Stimulated activated CD8-positive, alpha-beta memory T cell treated with anti-CD3 and anti-CD28 coated beads, Interleukin-4, amount 100 ng/mL, for 1 hour (primary cell): ENCODE data around the gene SRSF9.
"Not testable (repeated sequence)": the region's sequence is repeated elsewhere in the genome, so short reads cannot be mapped to it uniquely, and the experiment has no call there.

Experiments used
- DNase-seq, 2 donors: peaks; one replicate each; pipeline ENCODE4 v3.0.0-alpha.2; 2020; ENCODE audit warnings: low read depth in 2 of 2, low spot score in 1 of 2

Gene SRSF9

DNA sequence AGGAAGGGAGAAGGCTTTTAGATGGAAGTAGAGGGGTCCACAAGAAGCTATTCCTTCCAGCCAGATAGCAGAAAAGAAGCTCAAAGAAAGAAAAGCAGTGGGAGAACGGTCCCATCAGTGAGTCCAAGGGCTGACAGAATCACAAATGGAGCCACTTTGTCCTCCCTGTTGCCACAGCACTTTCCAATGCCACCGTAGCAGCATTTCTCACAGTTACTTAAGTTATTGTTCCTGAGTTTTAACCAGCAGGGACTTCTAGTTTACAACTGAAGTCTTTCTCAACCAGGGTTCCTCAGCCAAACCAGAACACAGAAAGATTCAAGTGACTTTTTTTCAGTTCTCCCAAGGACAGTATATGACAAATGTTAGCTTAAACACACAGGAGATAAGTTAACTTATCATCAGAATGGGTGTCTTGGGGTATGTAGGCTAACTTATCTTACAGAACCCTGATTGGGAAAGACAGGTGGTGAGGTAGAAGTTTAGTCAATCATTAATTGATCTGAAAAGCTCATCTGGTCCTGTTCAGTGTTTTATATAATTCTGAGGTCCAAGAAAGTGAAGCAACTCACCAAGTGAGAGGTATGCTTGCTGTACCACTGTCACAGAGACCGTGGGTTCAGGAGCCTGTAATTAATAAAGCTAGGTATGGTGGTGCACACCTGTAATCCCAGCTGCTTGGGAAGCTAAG is 16.3 kb downstream of the SRSF9 start:
- no peak for DNase-seq

DNA sequence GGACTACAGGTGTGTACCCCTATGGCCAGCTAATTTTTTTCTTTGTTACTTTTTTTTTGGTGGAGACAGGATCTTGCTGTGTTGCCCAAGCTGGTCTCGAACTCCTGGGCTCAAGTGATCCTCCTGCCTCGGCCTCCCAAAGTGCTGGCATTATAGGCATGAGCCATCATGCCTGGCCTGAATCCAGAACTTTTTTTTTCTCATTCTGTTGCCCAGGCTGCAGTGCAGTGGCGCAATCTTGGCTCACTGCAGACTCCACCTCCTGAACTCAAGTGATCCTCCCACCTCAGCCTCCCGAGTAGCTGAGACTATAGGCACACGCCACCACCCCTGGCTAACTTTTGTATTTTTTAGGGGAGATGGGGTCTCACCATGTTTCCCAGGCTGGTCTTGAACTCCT is 17.0 kb downstream of the SRSF9 start:
- DNase-seq: not testable (repeated sequence)

DNA sequence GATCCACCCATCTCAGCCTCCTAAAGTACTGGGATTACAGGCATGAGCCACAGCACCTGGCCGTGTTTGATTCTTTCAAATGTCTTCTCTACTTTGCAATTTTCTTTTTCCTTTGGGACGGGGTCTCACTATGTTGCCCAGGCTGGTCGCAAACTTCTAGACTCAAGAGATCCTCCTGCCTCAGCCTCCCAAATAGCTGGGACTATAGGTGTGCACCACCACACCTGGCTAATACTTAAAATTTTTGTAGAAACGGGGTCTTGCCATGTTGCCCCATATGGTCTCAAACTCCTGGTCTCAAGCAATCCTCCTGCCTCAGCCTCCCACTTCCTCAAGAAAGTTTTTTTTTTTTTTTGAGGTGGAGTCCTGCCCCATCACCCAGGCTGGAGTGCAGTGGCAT is 21.6 kb downstream of the SRSF9 start:
- DNase-seq: no peak

DNA sequence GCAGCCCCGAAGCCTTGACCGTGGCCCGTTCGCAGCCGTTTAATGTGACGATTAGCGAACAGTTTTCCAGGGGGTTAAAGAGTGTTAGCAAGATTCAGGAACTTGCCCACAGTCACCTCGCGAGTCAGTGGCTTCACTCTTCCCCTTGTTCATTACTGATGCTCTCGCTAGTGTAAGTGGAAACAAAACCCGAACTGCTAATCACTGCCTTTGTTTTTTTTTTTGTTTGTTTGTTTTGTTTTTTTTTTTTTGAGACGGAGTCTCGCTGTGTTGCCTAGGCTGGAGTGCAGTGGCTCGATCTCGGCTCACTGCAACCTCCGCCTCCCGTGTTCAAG is 22.7 kb downstream of the SRSF9 start:
- not testable (repeated sequence) for DNase-seq

DNA sequence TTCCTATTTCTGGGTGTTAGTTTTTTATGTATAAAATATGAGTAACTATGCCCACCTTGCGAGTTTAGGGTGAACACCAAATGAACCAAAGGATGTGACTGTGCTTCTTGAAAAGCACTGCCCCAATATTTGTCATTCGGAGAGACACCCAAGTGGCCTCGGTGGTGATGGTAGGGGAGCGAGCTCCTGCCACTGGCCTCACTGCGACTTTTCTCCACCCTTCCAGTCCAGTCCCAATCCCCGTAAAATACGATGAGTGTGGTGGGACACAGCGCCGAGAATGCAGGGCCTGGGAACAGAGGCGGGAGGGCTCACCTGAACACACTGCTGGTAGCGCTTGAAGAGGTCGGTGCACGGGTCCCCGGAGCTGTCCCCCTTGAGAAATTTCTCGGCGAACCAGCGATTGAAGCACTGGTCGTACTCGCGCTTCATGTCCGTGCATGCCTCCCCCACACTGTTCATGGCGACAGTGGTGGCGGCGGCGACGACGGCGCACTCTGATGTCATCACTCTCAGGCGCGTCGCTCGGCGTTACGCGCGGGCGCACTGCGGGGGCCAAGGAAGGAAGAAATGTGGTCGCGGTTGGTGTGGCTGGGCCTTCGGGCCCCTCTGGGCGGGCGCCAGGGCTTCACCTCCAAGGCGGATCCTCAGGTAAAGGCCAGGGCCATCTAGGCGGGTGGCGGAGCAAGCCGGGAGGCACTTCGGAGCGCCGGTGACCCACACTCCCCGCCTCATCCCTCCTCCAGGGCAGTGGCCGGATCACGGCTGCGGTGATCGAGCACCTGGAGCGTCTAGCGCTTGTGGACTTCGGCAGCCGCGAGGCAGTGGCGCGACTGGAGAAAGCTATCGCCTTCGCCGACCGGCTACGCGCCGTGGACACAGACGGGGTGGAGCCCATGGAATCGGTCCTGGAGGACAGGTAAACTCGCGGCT is 23.4 kb downstream of the SRSF9 start, which contains the start of the genes GATC and TRIAP1:
Gene GATC (plus strand): TSS at position 534 of the 933 bp plus-strand sequence. CDS start 37 bp downstream, at position 571.
Gene TRIAP1 (minus strand): TSS at position 474 of the 933 bp plus-strand sequence. CDS start 12 bp downstream, at position 462.
- DNase-seq: peak; percentile 65 to 73

DNA sequence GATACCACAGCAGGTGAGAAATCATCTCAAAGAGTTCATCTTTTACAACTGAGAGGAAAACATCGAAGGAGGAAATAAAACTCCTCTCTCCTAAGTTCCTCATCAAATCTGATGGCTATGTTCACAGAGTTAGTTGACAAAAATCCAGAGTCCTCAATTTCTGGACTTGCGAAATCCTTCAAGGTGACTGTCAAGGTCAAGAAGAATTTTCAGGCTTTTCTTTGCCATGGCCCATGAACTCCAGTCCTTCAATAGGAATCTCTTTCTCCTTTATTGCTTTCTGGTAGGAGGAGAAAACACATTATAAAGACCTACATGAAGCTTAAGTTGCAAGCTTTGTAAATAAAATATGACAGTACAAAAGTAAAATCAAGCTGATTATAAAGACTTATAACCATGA is 24.9 kb downstream of the SRSF9 start:
- no peak for DNase-seq

DNA sequence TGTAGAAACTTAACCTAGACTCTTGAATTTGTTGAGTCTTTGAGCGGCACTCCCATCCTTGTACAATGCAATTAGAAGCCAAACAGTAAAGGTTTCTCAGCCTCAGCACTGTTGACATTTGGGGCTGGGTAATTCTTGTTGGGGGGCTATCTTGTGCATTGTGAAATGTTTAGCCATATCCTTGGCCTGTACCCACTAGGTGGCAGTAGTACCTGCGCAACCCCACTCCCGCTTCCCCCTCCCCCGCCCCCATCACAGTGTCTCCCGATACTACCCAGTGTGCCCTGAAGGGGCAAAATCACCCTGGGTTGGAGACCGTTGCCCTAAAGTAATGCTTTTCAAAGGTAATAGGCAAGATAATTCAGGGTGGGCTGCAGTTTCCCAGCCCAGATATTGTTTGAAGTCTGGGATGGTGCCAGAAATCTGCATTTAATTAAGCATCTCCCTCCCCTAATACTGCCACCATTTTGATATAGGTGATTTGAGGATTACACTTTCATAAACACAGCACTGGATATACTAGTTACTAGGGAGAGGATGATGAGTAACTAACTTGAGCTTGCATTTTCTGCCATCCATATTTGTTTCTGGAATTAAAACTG is 29.8 kb downstream of the SRSF9 start:
- peak; percentile 31 to 49 for DNase-seq

DNA sequence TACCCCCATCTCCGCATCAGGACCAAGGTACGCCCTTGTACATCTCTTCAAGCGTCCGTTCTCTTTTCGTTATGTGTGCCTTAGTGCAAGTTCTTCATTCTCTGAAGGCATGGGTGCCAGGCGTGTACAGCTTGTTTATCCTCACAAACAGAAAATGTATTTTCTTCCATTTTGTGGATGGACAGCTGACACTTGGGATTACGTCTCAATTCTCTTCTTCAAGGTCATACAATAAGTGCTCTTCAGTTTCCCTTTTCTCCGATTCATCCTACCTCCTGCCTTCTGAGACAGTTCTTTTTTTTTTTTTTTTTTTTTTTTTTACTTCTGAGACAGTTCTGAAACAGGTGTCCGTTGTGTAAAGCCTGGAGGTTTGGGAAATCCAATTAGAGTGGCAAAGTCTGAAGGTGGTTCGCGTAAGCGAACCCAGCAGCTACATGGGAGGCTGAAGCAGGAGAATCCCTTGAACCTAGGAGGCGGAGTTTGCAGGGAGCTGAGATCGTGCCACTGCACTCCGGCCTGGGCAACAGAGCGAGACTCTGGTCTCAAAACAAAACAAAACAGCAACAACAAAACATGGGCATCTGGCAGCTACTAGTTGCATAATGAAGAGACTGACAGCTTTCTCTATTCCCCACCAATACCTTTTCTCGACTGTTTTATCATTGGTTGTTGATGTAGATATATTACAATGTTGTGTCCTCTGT is 30.9 kb downstream of the SRSF9 start:
- DNase-seq: no peak

DNA sequence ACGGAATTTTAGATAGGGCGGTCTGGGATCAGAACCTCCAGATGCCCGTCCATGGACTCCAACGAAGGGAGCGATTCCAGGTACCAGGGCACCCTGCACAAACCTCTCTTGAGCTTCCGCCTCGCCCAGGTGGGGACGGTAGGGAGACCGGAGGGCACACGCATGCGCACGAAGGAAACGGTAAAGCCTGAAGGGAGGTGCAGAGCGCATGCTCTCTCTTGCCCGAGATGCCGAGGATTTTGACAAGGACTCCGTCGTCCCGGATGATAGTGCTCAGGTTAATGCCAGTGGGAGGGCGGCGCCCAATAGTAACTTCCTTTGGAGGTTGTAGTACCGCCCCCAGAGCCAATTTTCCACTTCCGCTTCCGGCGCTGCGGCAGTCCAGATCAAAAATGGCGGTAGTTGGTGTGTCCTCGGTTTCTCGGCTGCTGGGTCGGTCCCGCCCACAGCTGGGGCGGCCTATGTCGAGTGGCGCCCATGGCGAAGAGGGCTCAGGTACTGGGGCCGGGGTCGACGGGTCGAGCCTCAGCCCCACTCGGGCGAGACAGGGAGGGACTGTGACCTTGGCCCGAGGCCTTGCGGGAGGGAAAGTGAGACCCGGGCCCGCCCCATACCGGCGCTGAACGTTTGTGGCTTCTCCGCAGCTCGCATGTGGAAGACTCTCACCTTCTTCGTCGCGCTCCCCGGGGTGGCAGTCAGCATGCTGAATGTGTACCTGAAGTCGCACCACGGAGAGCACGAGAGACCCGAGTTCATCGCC is 31.6 kb downstream of the SRSF9 start, which contains the start of gene COX6A1:
Gene COX6A1 (plus strand): TSS at position 379 of the 760 bp plus-strand sequence. CDS start 14 bp downstream, at position 393.
- DNase-seq: peak; percentile 90 to 94

DNA sequence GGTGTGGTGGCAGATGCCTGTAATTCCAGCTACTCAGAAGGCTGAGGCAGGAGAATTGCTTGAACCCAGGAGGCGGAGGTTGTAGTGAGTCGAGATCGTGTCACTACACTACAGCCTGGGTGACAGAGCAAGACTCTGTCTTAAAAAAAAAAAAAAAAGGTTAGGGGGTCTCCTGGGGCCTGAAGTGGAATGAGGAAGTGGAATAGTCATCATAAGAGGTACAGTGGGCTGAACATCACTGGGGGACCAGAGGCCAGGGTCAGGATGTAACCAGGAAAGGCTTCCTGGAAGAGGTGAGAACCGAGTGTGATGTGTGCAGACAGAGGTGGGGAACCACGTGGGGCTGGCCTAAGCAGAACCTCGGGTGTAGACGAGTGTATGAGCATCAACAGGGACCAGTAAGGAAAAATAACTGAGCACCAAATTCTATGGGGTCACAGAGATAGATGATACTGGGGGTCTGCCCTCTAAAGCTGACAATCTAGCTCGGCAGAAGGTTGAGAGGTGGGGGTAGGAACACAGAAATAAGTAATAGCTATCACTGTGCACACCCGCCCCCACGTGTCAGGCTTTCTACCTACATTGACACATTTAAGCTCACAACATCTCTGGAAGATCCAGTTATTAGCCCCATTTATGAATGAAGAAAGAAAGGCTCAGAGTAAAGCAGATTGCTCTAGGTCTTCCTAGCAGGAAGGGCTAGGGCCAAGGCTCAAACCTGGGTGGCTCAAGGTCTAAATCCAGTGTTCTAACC is 36.6 kb downstream of the SRSF9 start:
- DNase-seq: no peak

DNA sequence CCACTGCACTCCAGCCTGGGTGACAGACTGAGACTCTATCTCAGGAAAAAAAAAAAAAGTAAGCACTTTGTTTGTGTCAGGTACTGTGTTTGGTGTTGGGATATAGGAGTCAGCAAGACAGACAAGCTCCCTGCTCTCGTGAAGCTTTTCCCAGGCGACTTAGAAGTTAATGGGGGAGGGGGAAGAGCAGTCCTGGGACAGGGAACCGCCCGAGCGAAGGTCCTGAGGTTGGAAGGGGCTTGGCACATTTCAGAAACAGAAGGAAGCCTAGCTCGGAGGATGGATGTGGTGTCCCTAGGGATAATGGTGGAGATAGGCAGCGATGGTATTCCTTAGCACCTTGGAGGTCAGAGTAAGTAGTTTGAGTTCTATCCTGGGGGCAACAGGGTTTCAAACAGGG is 40.2 kb downstream of the SRSF9 start:
- DNase-seq: no peak

DNA sequence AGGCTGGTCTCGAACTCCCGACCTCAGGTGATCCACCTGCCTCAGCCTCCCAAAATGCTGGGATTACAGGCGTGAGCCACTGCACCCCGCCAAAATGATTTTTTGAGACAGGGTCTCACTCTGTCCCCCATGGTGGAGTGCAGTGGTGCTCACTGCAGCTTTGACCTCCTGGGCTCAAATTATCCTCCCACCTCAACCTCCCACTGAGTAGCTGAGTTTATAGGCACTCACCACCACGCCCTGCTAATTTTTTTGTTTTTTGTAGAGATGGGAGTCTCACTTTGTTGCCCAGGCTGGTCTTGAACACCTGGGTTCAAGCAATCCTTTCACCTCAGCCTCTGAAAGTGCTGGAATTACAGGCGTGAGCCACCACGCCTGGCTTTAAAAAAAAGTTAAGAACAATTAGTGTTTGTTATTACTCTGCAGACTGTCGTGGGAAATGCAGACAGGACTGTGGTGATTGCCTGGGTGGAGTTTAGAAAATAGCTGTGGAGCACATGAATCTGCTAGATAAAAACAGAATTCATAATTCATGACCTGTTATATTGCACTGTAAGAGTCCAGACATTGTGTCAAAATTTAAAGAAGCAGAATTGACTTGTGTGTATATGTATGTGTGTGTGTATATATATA is 40.8 kb downstream of the SRSF9 start:
- DNase-seq: no peak

DNA sequence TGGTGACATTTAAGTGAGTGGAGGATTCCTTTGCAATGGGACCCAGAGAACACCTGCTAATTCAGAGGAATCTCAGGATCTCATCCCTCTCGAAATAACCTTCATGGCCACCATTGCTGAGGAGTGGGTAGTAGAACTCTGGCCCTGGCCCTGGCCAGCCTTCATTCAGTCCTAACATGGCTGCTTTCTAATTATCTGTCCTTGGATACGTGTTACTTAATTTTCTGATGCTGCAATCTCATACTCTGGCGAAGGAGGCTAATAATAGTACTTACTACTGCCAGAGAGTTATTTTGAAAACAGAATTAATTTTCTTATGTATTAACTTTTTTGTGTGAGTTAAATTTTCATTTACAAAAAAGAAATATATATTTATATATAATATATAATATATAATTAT is 43.8 kb downstream of the SRSF9 start:
- DNase-seq: no peak

DNA sequence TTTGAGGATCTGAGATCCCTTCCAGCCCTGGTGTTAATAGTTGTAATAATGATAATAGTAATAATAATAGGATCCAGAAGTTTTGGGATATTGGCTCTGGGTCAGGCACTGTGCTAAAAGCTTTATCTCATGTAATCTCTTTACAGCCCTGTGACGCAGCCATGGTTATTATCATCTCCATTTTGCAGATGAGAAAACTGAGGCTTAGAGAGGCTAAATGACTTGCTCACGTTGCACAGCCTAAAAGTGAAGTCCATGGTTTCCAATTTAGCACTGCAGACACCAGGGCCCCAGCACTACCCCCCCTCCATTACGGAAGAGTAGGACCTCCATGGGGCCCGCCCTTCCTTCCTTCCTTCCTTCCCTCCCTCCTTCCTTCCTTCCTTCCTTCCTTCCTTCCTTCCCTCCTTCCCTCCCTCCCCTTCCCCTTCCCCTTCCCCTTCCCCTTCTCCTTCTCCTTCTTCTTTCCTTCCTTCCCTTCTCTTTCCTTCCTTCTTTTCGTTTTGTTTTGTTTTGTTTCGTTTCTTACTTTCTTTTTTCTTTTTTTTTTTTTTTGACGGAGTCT is 46.6 kb downstream of the SRSF9 start:
- no peak for DNase-seq

DNA sequence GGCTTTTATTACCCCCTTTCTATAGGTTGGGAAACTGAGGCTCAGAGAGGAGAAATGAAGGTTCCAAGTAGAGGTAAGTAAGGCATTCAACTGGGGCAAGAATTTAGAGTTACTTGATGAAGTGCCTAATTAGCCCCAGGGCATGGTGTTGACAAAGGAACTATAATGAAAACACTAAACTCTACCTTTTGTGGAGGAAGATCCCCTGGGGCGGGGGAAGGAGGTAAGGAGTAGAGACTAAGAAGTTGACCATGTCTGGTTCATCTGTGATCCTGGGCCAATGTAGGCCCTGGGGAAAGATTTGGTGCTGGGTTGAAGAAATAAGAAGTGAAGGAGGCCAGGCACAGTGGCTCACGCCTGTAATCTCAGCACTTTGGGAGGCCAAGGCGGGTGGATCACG is 47.8 kb downstream of the SRSF9 start:
- DNase-seq: no peak

DNA sequence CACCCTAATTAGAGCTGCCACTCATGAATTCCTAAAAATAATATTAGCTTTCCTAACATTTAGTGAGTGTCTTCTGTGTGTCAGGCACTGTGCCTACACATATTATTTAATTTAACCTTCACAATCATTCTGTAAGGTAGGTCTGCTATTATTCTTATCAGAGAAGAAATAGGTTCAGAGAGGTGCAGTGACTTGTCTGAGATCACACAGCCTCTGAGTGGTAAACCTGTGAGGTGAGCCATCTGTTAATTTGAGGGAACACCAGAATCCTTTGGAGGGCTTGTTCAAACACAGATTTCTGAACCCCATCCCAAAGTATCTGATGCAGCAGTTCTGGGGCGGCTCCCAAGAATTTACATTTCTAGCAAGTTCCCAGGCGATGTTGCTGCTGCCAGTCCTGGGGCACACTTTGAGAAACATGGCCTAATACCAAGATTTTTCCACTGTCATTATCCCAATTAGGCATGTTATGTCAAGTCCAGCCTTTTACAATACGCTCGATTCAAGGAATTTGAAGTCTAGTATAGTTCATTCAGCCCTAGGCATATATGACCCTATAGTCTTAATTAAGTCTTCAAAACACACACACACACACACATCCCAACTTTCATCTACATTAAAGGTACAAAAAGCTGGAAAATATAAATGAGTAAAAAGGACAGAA is 51.5 kb downstream of the SRSF9 start:
- DNase-seq: no peak

DNA sequence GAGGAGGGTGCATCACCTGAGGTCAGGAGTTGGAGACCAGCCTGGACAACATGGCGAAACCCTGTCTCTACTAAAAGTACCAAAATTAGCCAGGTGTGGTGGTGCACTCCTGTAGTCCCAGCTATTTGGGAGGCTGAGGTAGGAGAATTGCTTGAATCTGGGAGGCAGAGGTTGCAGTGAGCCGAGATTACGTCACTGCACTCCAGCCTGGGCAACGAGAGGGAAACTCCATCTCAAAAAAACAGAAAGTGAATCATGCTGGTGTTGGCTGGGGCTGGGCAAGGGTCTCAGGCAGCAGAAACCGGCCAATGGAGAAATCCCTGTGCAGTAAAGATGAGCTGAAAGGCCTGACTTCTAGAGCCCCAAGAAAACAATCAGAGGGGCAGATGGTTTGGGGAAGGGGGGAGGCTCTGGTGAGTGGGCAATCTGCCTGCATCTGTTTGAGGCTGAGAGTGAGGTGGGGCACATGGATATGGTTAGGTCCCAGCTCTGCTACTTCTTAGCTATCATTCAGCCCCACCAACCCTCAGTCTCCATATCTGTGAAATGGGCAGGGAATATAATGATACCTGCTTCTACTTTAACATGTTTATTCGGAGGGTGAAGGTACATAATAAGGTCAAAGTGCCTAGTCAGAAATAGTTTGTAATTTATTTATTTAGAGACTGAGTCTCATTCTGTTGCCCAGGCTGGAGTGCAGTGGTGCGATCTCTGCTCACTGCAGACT is 52.9 kb downstream of the SRSF9 start:
- no peak for DNase-seq
